B cell (primary cell): Measurements from ENCODE around the gene TRIOBP.

Source experiments
- EZH2 ChIP-seq: IDR thresholded peaks from 2 replicates; pipeline ENCODE4 v1.6.1; 2012; ENCODE audit warnings: borderline replicate concordance, low read depth, mild to moderate bottlenecking, moderate library complexity, low read length; ENCODE audit not compliant: insufficient read depth, poor library complexity, severe bottlenecking
- TF ChIP-seq, protein P1 (sequence below): fragments of 200-600 bp; IDR thresholded peaks from one replicate; pipeline ENCODE4 v1.8.0; 2022; ENCODE audit warnings: antibody characterized with exemption, mild to moderate bottlenecking

DNA sequence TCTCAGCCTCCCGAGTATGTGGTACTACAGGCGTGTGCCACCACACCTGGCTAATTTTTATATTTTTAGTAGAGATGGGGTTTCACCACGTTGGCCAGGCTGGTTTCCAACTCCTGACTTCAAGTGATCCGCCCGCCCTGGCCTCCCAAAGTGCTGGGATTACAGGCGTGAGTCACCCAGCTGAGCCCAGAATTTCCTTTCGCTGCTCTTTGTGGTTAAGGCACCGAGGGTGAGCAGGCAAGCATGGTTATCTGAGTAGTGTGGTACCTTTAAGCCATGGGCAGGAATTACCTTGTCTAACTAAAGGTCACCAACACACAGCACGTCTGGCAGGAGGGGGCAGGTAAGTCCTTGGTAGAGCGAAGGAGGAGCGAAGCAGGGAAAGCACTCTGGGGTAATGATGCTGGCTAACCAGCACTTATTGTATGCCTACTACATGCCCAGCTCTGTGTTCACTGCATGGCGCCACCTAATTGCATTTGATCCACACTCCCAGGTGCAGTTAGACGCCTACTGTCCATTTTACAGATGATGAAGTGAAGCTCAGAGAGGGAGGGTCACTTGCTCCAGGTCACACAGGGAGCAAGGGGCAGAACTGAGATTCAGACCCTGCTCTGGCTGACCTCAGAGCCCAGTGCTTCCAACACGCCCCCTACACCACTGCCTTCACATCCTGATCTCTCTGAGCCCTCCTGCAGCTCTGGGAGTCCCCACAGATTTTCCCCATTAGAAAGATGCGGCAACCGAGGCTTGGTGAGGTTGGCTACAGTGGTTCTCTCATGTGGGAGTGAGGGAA lies 45.7 kb downstream of the TRIOBP start:
- no peak for TF ChIP-seq EZH2
- TF ChIP-seq, protein P1, sequence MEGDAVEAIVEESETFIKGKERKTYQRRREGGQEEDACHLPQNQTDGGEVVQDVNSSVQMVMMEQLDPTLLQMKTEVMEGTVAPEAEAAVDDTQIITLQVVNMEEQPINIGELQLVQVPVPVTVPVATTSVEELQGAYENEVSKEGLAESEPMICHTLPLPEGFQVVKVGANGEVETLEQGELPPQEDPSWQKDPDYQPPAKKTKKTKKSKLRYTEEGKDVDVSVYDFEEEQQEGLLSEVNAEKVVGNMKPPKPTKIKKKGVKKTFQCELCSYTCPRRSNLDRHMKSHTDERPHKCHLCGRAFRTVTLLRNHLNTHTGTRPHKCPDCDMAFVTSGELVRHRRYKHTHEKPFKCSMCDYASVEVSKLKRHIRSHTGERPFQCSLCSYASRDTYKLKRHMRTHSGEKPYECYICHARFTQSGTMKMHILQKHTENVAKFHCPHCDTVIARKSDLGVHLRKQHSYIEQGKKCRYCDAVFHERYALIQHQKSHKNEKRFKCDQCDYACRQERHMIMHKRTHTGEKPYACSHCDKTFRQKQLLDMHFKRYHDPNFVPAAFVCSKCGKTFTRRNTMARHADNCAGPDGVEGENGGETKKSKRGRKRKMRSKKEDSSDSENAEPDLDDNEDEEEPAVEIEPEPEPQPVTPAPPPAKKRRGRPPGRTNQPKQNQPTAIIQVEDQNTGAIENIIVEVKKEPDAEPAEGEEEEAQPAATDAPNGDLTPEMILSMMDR, result no peak
